GM21367 (cell line): ENCODE data around the gene ASXL1.
"Not testable (repeated sequence)": the region's sequence is repeated elsewhere in the genome, so short reads cannot be mapped to it uniquely, and the experiment has no call there.

ENCODE experiments used
- ATAC-seq: cut with Tn5 transposase; IDR thresholded peaks from one replicate; pipeline ENCODE4 v1.9.1; 2021; ENCODE audit not compliant: unreplicated experiment

The ASXL1 gene

DNA sequence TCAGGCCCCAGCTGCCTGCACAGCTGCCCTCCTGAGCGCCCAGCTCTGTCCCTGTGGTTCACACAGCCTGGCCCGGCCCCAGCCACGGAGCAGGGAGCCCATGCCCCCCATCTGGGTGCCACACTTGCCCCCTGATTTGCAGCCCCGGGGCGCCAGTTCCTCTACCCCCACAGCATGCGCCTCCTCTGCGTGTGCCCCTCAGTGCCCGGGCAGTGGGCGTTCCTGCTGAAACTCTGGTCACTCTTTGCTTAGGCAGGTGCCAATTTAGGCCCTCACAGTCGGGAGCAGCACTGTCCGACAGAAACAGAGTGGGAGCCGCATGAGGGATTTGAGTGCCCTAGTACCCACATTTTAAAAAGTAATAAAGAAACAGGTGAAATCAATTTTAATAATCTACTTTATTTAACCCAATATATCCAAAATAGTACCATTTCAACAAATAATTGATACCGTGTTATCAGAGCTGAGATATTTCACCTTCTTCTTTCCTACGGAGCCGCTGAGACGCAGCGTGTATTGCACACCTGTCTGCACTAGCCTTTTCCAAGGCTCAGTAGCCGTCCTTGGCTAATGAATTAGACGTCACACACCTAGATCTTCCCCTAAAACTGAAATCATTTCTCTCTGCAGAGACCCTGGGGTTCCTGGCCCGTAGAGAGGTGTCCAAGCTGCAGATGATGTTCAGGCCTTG lies 106.4 kb downstream of the ASXL1 start:
- ATAC-seq, result no peak

DNA sequence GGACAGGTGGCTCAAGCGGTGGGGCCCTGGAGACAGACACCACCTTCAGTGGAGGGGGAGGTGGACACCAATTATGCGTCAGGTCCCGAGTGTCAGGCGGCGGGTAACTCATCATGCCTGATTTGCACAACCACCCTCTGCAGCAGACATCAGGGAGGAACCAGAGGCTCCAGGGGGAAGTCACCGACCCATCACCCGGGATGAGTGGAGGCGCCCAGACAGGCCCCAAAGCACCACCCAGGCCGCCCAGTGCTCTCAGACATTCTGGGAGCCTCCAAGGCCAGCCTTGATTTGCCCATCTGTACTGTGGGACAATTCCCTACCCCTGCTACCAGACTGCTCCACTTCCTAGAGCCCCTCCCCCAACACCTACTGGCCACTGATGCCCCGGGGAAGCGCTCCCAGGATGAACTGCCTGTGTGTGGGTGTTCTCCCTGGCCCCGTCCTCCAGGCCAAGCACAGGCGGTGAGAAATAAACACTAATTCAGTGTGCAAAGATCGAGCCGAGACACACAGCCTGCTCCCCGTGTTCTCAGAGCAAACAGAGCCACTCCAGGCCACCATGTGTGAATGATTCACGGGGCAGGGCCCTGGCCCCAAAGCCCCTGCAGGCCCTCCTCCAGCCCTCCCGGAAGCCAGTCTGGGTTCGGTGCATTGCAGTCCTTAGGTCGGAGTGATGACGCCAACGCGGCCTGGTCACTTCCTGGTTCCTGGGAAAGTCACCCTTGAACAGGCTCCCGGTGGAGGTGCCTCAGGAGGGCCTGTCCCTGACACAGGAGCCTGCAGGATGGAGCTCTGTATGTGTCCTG lies 107.2 kb downstream of the ASXL1 start:
- no peak for ATAC-seq

DNA sequence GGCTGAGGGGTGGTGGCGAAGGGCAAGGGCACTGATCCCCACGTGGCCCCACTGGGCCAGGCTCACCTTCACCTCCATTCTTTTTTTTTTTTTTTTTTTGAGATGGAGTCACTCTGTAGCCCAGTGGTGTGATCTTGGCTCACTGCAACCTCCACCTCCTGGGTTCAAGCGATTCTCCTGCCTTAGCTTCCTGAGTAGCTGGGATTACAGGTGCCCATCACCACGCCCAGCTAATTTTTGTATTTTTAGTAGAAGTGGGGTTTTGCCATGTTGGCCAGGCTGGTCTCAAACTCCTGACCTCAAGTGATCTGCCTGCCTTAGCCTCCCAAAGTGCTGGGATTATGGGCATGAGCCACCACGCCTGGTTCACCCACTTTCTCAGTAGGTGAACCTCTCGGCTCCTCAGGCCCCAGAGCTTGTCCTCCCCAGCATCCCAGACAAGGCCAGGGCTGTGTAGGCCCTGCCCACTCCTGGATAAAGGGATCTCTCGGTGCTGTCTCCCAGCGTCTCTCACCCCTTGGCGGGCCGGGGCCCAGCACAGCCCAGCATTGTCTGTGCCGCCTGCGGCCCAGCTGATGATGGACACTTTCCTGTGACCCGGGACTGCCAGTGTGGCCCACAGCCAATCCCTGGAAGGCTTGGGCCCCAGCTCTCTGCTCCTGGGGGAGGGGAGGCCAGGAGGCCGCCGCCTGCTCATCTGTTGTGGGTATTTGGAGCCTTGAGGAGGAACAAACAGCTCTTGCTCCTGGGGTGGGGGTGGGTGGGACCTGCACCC lies 108.0 kb downstream of the ASXL1 start:
- ATAC-seq, result not testable (repeated sequence)

DNA sequence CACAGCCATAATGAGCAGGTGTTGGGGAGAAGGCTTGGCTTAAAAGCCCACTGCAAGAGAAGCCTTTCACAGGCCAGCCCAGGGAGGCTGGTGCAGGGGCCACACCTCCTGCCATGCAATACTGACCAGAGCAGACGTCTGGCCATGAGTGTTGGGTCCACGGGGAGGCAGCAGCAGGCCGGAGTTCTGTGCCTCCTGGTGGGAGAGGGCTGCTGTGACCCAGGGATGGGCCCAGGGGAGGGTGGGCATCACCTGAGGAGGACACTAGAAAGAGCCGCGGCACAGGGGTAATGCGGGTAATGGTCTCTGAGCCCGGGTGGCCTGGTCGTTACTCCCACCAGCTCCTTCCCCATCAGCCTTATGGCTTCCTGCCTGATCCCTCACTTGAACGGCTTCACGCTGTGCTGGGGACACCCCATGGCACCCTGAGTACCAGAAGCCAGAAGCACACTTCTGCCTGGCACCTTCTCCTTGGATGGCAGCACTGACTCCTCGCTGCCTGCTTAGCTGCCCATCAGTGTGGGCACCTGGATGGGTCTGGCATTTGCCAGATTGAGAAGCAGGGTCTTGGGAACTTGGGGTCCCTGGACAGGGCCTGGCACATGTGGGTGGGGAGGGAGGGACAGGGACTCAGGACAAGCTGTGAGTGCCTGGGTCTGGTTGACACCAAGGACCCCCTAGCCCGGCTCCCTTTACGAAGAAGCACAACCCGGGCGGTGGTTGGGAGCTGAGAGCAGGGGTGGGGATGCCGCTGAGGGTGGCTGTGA lies 108.8 kb downstream of the ASXL1 start:
- ATAC-seq, result no peak

GRCh38 chr20:32467506-32468312 lies 109.6 kb downstream of the ASXL1 start:
- ATAC-seq, result no peak

DNA sequence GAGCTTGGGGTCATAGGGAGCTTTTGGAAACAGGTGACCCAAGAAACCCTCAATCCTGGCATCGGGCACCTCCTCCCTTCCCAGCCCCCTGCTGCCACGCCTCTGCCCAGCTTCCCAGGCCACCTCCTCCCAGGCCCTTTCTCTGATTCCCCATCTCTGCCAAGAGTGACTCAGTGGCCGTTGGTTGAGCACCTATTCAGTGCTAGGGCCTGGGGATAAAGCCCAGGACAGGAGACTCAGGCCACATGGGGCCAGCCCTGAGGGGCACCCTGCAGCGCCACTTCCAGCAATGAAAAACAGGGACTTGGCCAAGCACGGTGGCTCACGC lies 110.1 kb downstream of the ASXL1 start:
- ATAC-seq, result no peak

- no peak for ATAC-seq
Measured at GRCh38 chr20:32468860-32469259, 110.7 kb downstream of the ASXL1 start.

- ATAC-seq, result no peak
Measured at GRCh38 chr20:32470025-32470861, 112.1 kb downstream of the ASXL1 start.

GRCh38 chr20:32470940-32471339 lies 112.8 kb downstream of the ASXL1 start:
- no peak for ATAC-seq

DNA sequence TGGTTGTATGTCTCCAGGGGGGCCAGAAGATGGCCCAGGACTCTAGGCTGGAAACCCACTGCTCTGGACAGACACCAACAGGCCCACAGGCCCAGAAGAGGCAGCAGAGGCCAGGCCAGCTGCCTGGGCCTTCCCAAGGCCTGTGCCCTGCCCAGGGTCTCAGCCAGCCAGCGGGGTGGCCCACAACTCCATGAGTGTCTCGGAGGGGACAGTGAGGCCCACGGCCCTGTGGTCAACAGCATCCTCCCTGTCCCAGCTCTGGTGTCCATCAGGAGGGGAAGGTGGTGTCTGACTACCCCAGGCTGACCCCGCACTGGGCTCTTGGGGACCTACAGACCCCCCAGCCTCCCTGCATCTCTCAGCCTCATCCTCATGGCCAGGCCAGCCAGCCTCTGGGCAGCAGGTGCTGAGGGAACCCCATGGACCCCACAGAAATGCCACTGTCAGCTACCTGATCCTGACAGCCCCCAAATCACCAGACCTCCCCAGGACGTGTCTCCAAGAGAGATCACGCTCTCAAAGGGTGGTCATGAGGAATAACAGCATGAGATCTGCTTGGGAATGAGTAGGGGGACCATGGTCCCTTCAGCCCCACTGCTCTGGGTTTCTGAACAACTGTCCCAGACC lies 114.6 kb downstream of the ASXL1 start:
- no peak for ATAC-seq

- no peak for ATAC-seq
Measured at GRCh38 chr20:32473231-32474008, 115.3 kb downstream of the ASXL1 start.

DNA sequence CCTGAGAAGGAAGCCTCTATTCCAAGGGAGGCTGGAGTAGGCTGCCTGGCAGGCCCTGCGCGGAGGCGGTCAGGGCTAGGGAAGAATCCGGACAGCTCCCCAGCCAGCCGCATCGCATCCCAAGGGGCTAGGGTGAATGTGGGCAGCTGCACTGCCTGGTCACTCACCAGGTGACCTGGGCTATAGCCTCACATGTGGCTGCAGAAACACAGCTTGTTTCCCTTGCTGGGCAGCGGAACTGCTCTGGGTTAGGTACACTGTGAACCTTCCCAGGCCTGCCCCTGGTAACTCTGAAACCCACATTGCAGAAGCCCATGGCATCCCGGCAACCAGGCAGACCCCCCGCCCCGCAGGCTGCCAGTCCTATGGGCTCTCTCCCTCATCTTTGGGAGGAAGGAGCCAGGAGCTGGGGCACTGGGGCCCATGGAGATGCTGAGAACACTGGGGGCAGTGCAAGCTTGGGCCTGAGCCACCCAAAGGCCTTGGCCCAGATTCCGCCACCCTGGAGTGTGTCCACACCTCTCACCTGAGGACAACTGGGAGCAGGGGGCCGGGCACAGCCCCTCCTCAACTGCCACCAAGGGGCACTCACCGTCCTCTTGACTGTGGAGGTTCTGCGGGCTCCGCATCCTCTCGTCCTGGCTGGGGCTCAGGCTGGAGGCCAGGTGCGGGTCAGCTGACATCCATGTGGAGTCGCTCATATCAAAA lies 116.0 kb downstream of the ASXL1 start:
- ATAC-seq, result no peak

DNA sequence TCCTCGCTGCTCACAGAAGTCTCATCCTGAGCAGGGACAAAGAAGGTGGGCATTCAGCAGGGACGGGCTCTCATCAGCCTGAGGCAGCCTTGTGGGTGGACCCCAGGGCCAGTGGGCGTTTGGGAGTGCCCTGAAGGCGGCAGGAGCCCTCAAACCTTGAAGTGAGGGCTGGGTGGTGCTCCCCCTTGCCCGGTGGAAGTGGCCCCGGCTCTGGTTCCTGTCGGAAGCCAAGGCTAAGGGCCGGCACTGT lies 116.5 kb downstream of the ASXL1 start:
- ATAC-seq, result no peak

DNA sequence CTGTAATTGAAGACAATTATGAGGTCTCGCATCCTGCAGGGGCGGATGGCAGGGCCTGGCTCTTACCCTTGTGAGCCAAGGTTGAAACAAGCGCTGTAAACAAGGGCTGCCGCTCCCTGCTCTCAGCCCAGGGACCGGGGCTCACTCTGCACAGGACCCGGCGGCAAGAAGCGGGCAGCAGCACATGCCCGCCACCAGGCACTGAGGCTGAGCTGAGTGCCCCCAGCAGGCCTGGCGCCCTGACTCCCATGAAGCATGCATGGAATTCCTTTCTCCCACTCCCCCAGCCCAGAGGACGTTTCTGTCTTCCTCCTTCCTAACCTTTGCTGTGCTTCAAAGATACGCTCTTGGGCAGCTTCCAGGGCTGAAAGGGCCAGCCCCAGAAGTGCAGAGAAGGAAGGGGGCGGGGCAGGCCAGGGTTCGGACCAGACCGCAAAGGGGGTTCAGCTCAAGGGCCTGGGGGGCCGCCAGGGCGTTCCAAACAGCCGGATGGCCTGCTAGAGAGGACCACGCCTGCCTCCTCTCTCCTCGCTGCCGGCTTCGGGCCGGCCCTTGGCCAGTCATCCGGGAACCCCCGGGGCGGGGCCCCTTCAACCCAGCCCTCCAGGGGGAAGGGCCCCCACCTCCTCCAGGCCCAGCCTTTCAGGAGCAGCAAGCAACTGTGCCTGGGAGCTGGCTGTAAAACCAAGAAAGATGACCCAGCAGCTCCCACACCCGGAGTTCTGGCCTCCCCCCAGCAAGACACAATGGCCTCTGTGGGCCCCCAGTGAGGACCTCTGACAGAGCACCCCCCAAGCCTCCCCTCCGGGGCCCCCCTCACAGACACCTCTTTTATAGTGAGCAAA lies 117.1 kb downstream of the ASXL1 start:
- no peak for ATAC-seq

DNA sequence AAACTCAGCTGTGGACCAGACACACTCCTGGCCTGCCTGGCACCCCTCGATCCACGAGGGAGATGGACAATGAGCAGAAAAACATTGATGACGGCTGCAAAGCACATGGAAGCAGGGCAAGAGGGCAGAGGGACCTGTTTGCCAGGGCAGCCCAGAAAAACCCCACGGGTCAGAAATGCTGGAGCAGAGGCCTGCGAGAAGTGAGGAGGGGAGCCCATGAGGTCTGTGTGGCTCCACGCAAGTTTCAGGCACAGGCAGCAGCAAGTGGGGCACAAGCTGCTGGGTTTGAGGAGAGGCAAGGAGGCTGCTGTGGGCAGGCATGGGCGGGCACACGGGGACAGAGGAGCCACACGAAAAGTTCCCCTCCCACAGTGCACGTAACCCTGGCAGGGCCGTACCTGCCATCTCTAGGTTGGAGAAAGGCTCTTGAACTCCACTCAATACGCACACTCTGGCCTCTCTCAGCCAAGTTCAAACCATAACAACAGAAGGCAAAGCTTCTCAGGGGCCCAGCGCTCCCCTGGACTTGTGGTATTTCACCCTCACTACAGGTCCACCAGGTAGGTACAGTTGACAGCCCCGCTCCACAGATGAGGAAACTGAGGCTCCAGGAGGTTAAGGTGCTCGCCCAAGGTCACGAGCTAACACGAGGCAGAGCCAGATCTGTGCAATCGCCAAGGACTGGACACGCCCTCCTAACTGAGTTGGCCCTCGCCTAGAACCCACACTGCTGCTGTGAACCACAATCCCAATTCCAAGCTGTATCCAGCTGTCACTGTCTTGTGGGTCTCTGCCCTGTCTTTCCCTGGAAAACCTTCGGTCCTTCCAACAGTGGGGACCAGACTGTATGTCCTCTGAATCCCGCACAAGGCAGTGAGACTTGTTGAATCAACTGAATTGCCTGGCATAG lies 118.8 kb downstream of the ASXL1 start:
- ATAC-seq, result no peak
